Neural cell (in vitro differentiated cells): ENCODE data around the gene ACAN. TPM values are rescaled to one million over a fixed set of nuclear protein-coding genes. Genes with fewer than 3 reads are reported as not detected.

Experiments
- H2AFZ ChIP-seq: fragments of 200-600, 300-800 bp; sonication (generic), shearing (Covaris generic); 2 replicates; pipeline ENCODE4 v1.6.0; 2014; ENCODE audit warnings: low read depth, mild to moderate bottlenecking, antibody characterized with exemption, low read length, moderate library complexity
- H3F3A ChIP-seq: fragments of 200-600 bp; shearing (Covaris generic); 2 replicates; pipeline ENCODE4 v1.6.1; 2016; ENCODE audit warnings: mild to moderate bottlenecking, moderate library complexity, mixed read lengths, antibody characterized with exemption, low read length; ENCODE audit not compliant: insufficient read depth, poor library complexity, severe bottlenecking
- H3K27ac ChIP-seq: fragments of 200-600, 300-800 bp; sonication (generic), shearing (Covaris generic); 2 replicates; pipeline ENCODE4 v1.5.1; 2014; ENCODE audit warnings: mild to moderate bottlenecking, low read length, moderate library complexity
- H3K27me3 ChIP-seq: fragments of 300-800, 200-600 bp; sonication (generic), shearing (Covaris generic); 2 replicates; pipeline ENCODE4 v1.6.0; 2014; ENCODE audit warnings: mild to moderate bottlenecking, low read depth, low read length, moderate library complexity; ENCODE audit not compliant: insufficient read depth
- H3K36me3 ChIP-seq: fragments of 300-800, 200-600 bp; sonication (generic), shearing (Covaris generic); 2 replicates; pipeline ENCODE4 v1.5.1; 2014; ENCODE audit warnings: mild to moderate bottlenecking, antibody characterized with exemption, low read length, moderate library complexity; ENCODE audit not compliant: insufficient read depth
- H3K4me2 ChIP-seq: fragments of 300-800, 200-600 bp; sonication (generic), shearing (Covaris generic); 2 replicates; pipeline ENCODE4 v1.6.0; 2014; ENCODE audit warnings: mild to moderate bottlenecking, low read length
- H3K4me3 ChIP-seq: fragments of 300-800, 200-600 bp; sonication (generic), shearing (Covaris generic); 2 replicates; pipeline ENCODE4 v1.5.1; 2014; ENCODE audit warnings: mild to moderate bottlenecking, low read length, moderate library complexity
- H3K79me2 ChIP-seq: fragments of 200-600 bp; shearing (Covaris generic); replicated peaks from 2 replicates; pipeline ENCODE4 v1.6.0; 2014; ENCODE audit warnings: mild to moderate bottlenecking, low read length, moderate library complexity; ENCODE audit not compliant: insufficient read depth
- H3K9ac ChIP-seq: fragments of 300-800, 200-600 bp; sonication (generic), shearing (Covaris generic); 2 replicates; pipeline ENCODE4 v1.6.1; 2016; ENCODE audit warnings: mild to moderate bottlenecking, low read length, mixed read lengths
- H3K9me2 ChIP-seq: fragments of 200-600 bp; shearing (Covaris generic); 2 replicates; pipeline ENCODE4 v1.6.1; 2016; ENCODE audit warnings: mild to moderate bottlenecking, low read length, mixed read lengths; ENCODE audit not compliant: insufficient read depth
- H3K9me3 ChIP-seq: fragments of 200-600, 300-800 bp; sonication (generic), shearing (Covaris generic); 2 replicates; pipeline ENCODE4 v1.6.1; 2016; ENCODE audit warnings: mild to moderate bottlenecking, mixed run types, low read length, moderate library complexity, mixed read lengths
- H4K20me1 ChIP-seq: fragments of 200-600 bp; shearing (Covaris generic); 2 replicates; pipeline ENCODE4 v1.6.1; 2016; ENCODE audit warnings: mild to moderate bottlenecking, mixed run types; ENCODE audit not compliant: insufficient read depth
- CTCF ChIP-seq: fragments of 450-650 bp; IDR thresholded peaks from 2 replicates; pipeline ENCODE4 v1.5.1; 2014; ENCODE audit warnings: antibody characterized with exemption, mild to moderate bottlenecking, moderate library complexity; ENCODE audit not compliant: poor library complexity, severe bottlenecking
- EP300 ChIP-seq: fragments of 450-650 bp; conservative IDR thresholded peaks from 2 replicates; pipeline ENCODE4 v1.6.1; 2014; ENCODE audit warnings: antibody characterized with exemption, mild to moderate bottlenecking, moderate library complexity; ENCODE audit not compliant: poor library complexity, severe bottlenecking
- EZH2 ChIP-seq: fragments of 200-600, 300-800 bp; shearing (Covaris generic), sonication (generic); IDR thresholded peaks from 2 replicates; pipeline ENCODE4 v1.6.1; 2014; ENCODE audit warnings: antibody characterized with exemption, low read length, borderline replicate concordance, mild to moderate bottlenecking; ENCODE audit not compliant: insufficient read depth, poor library complexity, severe bottlenecking
- MXI1 ChIP-seq: fragments of 450-650 bp; conservative IDR thresholded peaks from 2 replicates; pipeline ENCODE4 v1.6.1; 2014; ENCODE audit warnings: antibody characterized with exemption, mild to moderate bottlenecking; ENCODE audit not compliant: poor library complexity, severe bottlenecking
- POLR2AphosphoS5 ChIP-seq: IDR thresholded peaks from 2 replicates; pipeline ENCODE4 v1.6.1; 2012
- RAD21 ChIP-seq: fragments of 450-650 bp; conservative IDR thresholded peaks from 2 replicates; pipeline ENCODE4 v1.6.1; 2014; ENCODE audit warnings: antibody characterized with exemption, mild to moderate bottlenecking, moderate library complexity
- REST ChIP-seq: IDR thresholded peaks from 2 replicates; pipeline ENCODE4 v1.6.1; 2012; ENCODE audit warnings: borderline replicate concordance
- SMC3 ChIP-seq: fragments of 450-650 bp; conservative IDR thresholded peaks from 2 replicates; pipeline ENCODE4 v1.6.1; 2014; ENCODE audit warnings: antibody characterized with exemption, mild to moderate bottlenecking, moderate library complexity; ENCODE audit not compliant: poor library complexity
- TAF1 ChIP-seq: IDR thresholded peaks from 2 replicates; pipeline ENCODE4 v1.6.1; 2012; ENCODE audit warnings: low read depth
- polyA plus RNA-seq: library from polyadenylated mRNA; depleted of rRNA; stranded (reverse); fragments of >200 nt; gene quantifications from 2 replicates; pipeline ENCODE4 v1.2.3, GENCODE V29; 2014

The ACAN gene
- polyA plus RNA-seq, 1 donor from 2014 or later: not detected

- TF ChIP-seq TAF1 (no peak), SMC3 (no peak), MXI1 (no peak), POLR2AphosphoS5 (no peak), REST (no peak), EZH2 (no peak), RAD21 (no peak), EP300 (no peak), CTCF (no peak)
- Histone ChIP-seq H3K27me3 (no peaks in the 10 kb centered on the region), H3K4me2 (no peak overlapping the region), H3K9me2 (no peaks in the 10 kb centered on the region), H3K27ac (no peak overlapping the region), H3F3A (no peaks in the 10 kb centered on the region), H3K36me3 (no peaks in the 10 kb centered on the region), H2AFZ (no peak overlapping the region), H3K4me3 (no peak overlapping the region), H3K79me2 (no peaks in the 10 kb centered on the region), H3K9ac (no peak overlapping the region), H3K9me3 (no peaks in the 10 kb centered on the region), H4K20me1 (no peaks in the 10 kb centered on the region)
Measured at GRCh38 chr15:88814393-88814792, 11.2 kb downstream of the ACAN start.

- Histone ChIP-seq H3K9me2 (no peaks in the 10 kb centered on the region), H3K4me2 (no peak overlapping the region), H2AFZ (no peak overlapping the region), H3K4me3 (no peak overlapping the region), H3K9ac (no peak overlapping the region), H3K36me3 (no peaks in the 10 kb centered on the region), H3K27me3 (no peaks in the 10 kb centered on the region), H3K79me2 (no peaks in the 10 kb centered on the region), H3K27ac (no peak overlapping the region), H3K9me3 (no peaks in the 10 kb centered on the region), H3F3A (no peaks in the 10 kb centered on the region), H4K20me1 (no peaks in the 10 kb centered on the region)
- no peak for TF ChIP-seq MXI1
- TF ChIP-seq RAD21: no peak
- TF ChIP-seq CTCF: no peak
- no peak for TF ChIP-seq TAF1
- no peak for TF ChIP-seq REST
- no peak for TF ChIP-seq POLR2AphosphoS5
Measured at GRCh38 chr15:88818920-88819319, 15.7 kb downstream of the ACAN start.
